GM23338 (cell line): ENCODE data around the gene SMC4. TPM values are rescaled to one million over a fixed set of nuclear protein-coding genes. Genes with fewer than 3 reads are reported as not detected.

ENCODE experiments used
- ATAC-seq: fragments of 200-7000 bp; cut with Tn5 transposase; 3 replicates; pipeline ENCODE4 v1.9.1; 2020
- DNase-seq: peaks from one replicate; pipeline ENCODE4 v3.0.0-alpha.2; 2015; ENCODE audit warnings: low spot score
- H2AFZ ChIP-seq: fragments of 200-600 bp; sonication (generic); 2 replicates; pipeline ENCODE4 v1.8.0; 2016; ENCODE audit warnings: antibody characterized with exemption, mild to moderate bottlenecking, moderate library complexity
- H3F3A ChIP-seq: fragments of 200-600 bp; sonication (generic); replicated peaks from 2 replicates; pipeline ENCODE4 v1.8.0; 2017; ENCODE audit warnings: antibody characterized with exemption, mixed run types, low read depth
- H3K27ac ChIP-seq: fragments of 200-600 bp; sonication (generic); 2 replicates; pipeline ENCODE4 v1.6.1; 2016; ENCODE audit warnings: low read depth
- H3K27me3 ChIP-seq: fragments of 200-600 bp; sonication (generic); 2 replicates; pipeline ENCODE4 v1.8.0; 2016; ENCODE audit warnings: mild to moderate bottlenecking, mixed run types, moderate library complexity; ENCODE audit not compliant: insufficient read depth
- H3K36me3 ChIP-seq: fragments of 200-600 bp; sonication (generic); 2 replicates; pipeline ENCODE4 v1.8.0; 2016; ENCODE audit warnings: mild to moderate bottlenecking; ENCODE audit not compliant: insufficient read depth
- H3K4me1 ChIP-seq: fragments of 200-600 bp; sonication (generic); 2 replicates; pipeline ENCODE4 v1.8.0; 2016; ENCODE audit warnings: mild to moderate bottlenecking, moderate library complexity; ENCODE audit not compliant: insufficient read depth
- H3K4me2 ChIP-seq: fragments of 200-600 bp; sonication (generic); 2 replicates; pipeline ENCODE4 v1.7.1; 2017; ENCODE audit warnings: mixed run types
- H3K4me3 ChIP-seq: fragments of 200-600 bp; sonication (generic); 2 replicates; pipeline ENCODE4 v1.6.1; 2016; ENCODE audit warnings: mixed run types
- H3K79me2 ChIP-seq: fragments of 200-600 bp; sonication (generic); replicated peaks from 2 replicates; pipeline ENCODE4 v1.8.0; 2017; ENCODE audit warnings: mild to moderate bottlenecking; ENCODE audit not compliant: insufficient read depth
- H3K9me2 ChIP-seq: fragments of 200-600 bp; sonication (generic); 2 replicates; pipeline ENCODE4 v1.8.0; 2017; ENCODE audit not compliant: insufficient read depth
- H4K20me1 ChIP-seq: fragments of 200-600 bp; sonication (generic); replicated peaks from 2 replicates; pipeline ENCODE4 v1.8.0; 2017; ENCODE audit warnings: mild to moderate bottlenecking; ENCODE audit not compliant: insufficient read depth
- H3K27ac Mint-ChIP-seq: 2 replicates; pipeline ENCODE4 v1.8.0; 2020; ENCODE audit warnings: inconsistent platforms, mild to moderate bottlenecking, moderate library complexity, mixed read lengths
- H3K27me3 Mint-ChIP-seq: 3 replicates; pipeline ENCODE4 v1.8.0; 2022; ENCODE audit warnings: low read depth, mild to moderate bottlenecking, moderate library complexity, mixed read lengths, inconsistent platforms; ENCODE audit not compliant: insufficient read depth, poor library complexity
- H3K36me3 Mint-ChIP-seq: 3 replicates; pipeline ENCODE4 v1.8.0; 2021; ENCODE audit warnings: low read depth, mild to moderate bottlenecking, inconsistent platforms, moderate library complexity, mixed read lengths
- H3K4me1 Mint-ChIP-seq: 3 replicates; pipeline ENCODE4 v1.8.0; 2020; ENCODE audit warnings: mild to moderate bottlenecking, inconsistent platforms, mixed read lengths
- H3K4me3 Mint-ChIP-seq: 3 replicates; pipeline ENCODE4 v1.8.0; 2021; ENCODE audit warnings: moderate library complexity, mild to moderate bottlenecking, inconsistent platforms, mixed read lengths
- H3K9me3 Mint-ChIP-seq: 3 replicates; pipeline ENCODE4 v1.8.0; 2020; ENCODE audit warnings: moderate library complexity, mild to moderate bottlenecking, inconsistent platforms, mixed read lengths
- ETS1 ChIP-seq: IDR thresholded peaks from 2 replicates; pipeline ENCODE4 v1.6.1; 2016; ENCODE audit warnings: antibody characterized with exemption
- EZH2 ChIP-seq: fragments of 200-600 bp; sonication (generic); IDR thresholded peaks from one replicate; pipeline ENCODE4 v1.8.0; 2017; ENCODE audit warnings: antibody characterized with exemption, mild to moderate bottlenecking, low read depth; ENCODE audit not compliant: unreplicated experiment
- EZH2phosphoT487 ChIP-seq: fragments of 200-600 bp; sonication (generic); IDR thresholded peaks from one replicate; pipeline ENCODE4 v1.8.1; 2018; ENCODE audit warnings: antibody characterized with exemption; ENCODE audit not compliant: unreplicated experiment
- JUNB ChIP-seq: IDR thresholded peaks from one replicate; pipeline ENCODE4 v1.6.1; 2016; ENCODE audit warnings: antibody characterized with exemption; ENCODE audit not compliant: unreplicated experiment
- NANOG ChIP-seq: IDR thresholded peaks from 2 replicates; pipeline ENCODE4 v1.6.1; 2016; ENCODE audit warnings: antibody characterized with exemption, borderline replicate concordance
- POLR2AphosphoS5 ChIP-seq: IDR thresholded peaks from 2 replicates; pipeline ENCODE4 v1.6.1; 2016; ENCODE audit warnings: antibody characterized with exemption, low read depth
- STAT1 ChIP-seq: IDR thresholded peaks from one replicate; pipeline ENCODE4 v1.6.1; 2016; ENCODE audit warnings: antibody characterized with exemption; ENCODE audit not compliant: unreplicated experiment
- ZNF331 ChIP-seq: fragments of 250-450 bp; sonication (Bioruptor Pico); IDR thresholded peaks from 2 replicates; pipeline ENCODE4 v1.5.0; 2020; ENCODE audit warnings: low read depth, mild to moderate bottlenecking, moderate library complexity
- polyA plus RNA-seq: library from polyadenylated mRNA; unstranded; fragments of >200 nt; fragmentation: Nextera tagmentation; extraction: Ambion mirVana; gene quantifications from 2 replicates; pipeline ENCODE4 v1.2.1, GENCODE V29; 2016
- total RNA-seq: library from RNA; depleted of rRNA; stranded (reverse); fragments of >200 nt; shearing (Covaris generic); gene quantifications from 2 replicates; pipeline ENCODE4 v1.2.3, GENCODE V29; 2014
- TF ChIP-seq, protein P1 (sequence below), 2 experiments: fragments of 200-600 bp in 1 of 2; sonication (generic) in 1 of 2; conservative IDR thresholded peaks; 2 replicates each; pipeline versions ENCODE4 v1.5.1 to v1.6.1; 2016 to 2017; ENCODE audit warnings: antibody characterized with exemption in 2 of 2, low read depth in 2 of 2, mild to moderate bottlenecking in 2 of 2, moderate library complexity in 1 of 2
- TF ChIP-seq, protein P2 (sequence below): fragments of 250-450 bp; sonication (Bioruptor Pico); IDR thresholded peaks from 2 replicates; pipeline ENCODE4 v1.5.0; 2020; ENCODE audit warnings: mild to moderate bottlenecking, moderate library complexity

Gene SMC4
- total and polyA plus RNA-seq, 2 experiments from 2014 or later: 167 to 412 TPM

GRCh38 chr3:160458151-160458550 lies 58.7 kb downstream of the SMC4 start (continued):
- TF ChIP-seq NANOG (no peak), EZH2 (no peak), JUNB (no peak), STAT1 (no peak)
- TF ChIP-seq, protein P1, sequence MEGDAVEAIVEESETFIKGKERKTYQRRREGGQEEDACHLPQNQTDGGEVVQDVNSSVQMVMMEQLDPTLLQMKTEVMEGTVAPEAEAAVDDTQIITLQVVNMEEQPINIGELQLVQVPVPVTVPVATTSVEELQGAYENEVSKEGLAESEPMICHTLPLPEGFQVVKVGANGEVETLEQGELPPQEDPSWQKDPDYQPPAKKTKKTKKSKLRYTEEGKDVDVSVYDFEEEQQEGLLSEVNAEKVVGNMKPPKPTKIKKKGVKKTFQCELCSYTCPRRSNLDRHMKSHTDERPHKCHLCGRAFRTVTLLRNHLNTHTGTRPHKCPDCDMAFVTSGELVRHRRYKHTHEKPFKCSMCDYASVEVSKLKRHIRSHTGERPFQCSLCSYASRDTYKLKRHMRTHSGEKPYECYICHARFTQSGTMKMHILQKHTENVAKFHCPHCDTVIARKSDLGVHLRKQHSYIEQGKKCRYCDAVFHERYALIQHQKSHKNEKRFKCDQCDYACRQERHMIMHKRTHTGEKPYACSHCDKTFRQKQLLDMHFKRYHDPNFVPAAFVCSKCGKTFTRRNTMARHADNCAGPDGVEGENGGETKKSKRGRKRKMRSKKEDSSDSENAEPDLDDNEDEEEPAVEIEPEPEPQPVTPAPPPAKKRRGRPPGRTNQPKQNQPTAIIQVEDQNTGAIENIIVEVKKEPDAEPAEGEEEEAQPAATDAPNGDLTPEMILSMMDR (conservative IDR thresholded peaks at IDR 0.05; ENCODE audit: low read depth in 2 of 2): no peak

DNA sequence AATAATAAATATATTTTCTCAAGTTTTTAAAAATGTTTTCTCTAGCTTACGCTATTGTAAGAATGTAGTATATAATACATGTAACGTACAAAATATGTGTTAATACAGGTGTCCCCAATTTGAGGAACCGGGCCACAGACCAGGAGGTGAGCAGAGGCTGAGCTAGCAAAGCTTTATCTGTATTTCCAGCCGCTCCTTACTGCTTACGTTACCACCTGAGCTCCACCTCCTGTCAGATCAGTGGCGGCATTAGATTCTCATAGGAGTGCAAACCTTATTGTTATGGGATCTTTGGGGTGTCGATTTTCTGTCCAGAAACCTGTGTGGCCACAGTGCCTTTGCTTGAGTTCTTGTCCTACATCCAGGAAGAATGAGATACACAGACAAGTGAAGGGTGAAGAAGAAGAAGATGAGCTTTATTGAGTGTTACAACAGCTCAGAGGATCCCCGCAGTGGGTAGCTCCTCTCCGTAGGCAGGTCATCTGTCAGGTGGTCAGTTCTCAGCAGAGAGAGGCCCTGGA lies 60.1 kb downstream of the SMC4 start:
- DNase-seq: no peak
- Histone ChIP-seq H2AFZ (no peak overlapping the region), H3K9me2 (no peaks in the 10 kb centered on the region), H3K4me2 (no peak overlapping the region), H3K79me2 (no peaks in the 10 kb centered on the region), H3F3A (no peaks in the 10 kb centered on the region), H3K4me1 (no peaks in the 10 kb centered on the region), H4K20me1 (no peaks in the 10 kb centered on the region; the same call in 1 of the 2 replicates), H3K27ac (no peak overlapping the region), H3K36me3 (no peaks in the 10 kb centered on the region), H3K4me3 (no peak overlapping the region), H3K27me3 (no peaks in the 10 kb centered on the region; the same call in 1 of the 2 replicates)
- no peak overlapping the region for H3K27ac Mint-ChIP-seq
- peaks cover 4% of the 10 kb centered on the region for H3K4me1 Mint-ChIP-seq
- no peaks in the 10 kb centered on the region for H3K27me3 Mint-ChIP-seq
- TF ChIP-seq EZH2phosphoT487 (no peak), STAT1 (no peak), JUNB (no peak), ZNF331 (CRISPR knock-in tag) (no peak), NANOG (no peak), ETS1 (no peak), POLR2AphosphoS5 (no peak)
- TF ChIP-seq, protein P1 (conservative IDR thresholded peaks at IDR 0.05; ENCODE audit: low read depth in 2 of 2): no peak
- TF ChIP-seq, protein P2, sequence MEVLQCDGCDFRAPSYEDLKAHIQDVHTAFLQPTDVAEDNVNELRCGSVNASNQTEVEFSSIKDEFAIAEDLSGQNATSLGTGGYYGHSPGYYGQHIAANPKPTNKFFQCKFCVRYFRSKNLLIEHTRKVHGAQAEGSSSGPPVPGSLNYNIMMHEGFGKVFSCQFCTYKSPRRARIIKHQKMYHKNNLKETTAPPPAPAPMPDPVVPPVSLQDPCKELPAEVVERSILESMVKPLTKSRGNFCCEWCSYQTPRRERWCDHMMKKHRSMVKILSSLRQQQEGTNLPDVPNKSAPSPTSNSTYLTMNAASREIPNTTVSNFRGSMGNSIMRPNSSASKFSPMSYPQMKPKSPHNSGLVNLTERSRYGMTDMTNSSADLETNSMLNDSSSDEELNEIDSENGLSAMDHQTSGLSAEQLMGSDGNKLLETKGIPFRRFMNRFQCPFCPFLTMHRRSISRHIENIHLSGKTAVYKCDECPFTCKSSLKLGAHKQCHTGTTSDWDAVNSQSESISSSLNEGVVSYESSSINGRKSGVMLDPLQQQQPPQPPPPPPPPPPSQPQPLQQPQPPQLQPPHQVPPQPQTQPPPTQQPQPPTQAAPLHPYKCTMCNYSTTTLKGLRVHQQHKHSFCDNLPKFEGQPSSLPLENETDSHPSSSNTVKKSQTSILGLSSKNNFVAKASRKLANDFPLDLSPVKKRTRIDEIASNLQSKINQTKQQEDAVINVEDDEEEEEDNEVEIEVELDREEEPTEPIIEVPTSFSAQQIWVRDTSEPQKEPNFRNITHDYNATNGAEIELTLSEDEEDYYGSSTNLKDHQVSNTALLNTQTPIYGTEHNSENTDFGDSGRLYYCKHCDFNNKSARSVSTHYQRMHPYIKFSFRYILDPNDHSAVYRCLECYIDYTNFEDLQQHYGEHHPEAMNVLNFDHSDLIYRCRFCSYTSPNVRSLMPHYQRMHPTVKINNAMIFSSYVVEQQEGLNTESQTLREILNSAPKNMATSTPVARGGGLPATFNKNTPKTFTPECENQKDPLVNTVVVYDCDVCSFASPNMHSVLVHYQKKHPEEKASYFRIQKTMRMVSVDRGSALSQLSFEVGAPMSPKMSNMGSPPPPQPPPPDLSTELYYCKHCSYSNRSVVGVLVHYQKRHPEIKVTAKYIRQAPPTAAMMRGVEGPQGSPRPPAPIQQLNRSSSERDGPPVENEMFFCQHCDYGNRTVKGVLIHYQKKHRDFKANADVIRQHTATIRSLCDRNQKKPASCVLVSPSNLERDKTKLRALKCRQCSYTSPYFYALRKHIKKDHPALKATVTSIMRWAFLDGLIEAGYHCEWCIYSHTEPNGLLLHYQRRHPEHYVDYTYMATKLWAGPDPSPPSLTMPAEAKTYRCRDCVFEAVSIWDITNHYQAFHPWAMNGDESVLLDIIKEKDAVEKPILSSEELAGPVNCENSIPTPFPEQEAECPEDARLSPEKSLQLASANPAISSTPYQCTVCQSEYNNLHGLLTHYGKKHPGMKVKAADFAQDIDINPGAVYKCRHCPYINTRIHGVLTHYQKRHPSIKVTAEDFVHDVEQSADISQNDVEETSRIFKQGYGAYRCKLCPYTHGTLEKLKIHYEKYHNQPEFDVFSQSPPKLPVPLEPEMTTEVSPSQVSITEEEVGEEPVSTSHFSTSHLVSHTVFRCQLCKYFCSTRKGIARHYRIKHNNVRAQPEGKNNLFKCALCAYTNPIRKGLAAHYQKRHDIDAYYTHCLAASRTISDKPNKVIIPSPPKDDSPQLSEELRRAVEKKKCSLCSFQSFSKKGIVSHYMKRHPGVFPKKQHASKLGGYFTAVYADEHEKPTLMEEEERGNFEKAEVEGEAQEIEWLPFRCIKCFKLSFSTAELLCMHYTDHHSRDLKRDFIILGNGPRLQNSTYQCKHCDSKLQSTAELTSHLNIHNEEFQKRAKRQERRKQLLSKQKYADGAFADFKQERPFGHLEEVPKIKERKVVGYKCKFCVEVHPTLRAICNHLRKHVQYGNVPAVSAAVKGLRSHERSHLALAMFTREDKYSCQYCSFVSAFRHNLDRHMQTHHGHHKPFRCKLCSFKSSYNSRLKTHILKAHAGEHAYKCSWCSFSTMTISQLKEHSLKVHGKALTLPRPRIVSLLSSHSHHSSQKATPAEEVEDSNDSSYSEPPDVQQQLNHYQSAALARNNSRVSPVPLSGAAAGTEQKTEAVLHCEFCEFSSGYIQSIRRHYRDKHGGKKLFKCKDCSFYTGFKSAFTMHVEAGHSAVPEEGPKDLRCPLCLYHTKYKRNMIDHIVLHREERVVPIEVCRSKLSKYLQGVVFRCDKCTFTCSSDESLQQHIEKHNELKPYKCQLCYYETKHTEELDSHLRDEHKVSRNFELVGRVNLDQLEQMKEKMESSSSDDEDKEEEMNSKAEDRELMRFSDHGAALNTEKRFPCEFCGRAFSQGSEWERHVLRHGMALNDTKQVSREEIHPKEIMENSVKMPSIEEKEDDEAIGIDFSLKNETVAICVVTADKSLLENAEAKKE: no peak
- no peaks in the 10 kb centered on the region; the same call in 2 of the 3 replicates for H3K36me3 Mint-ChIP-seq
- ATAC-seq: no peak
- H3K9me3 Mint-ChIP-seq: peaks cover 12% of the 10 kb centered on the region
- H3K4me3 Mint-ChIP-seq: no peak overlapping the region
